ENCODE measurements around the gene CLDN20.
"Not testable (repeated sequence)": the region's sequence is repeated elsewhere in the genome, so short reads cannot be mapped to it uniquely, and the experiment has no call there.

The CLDN20 gene

GRCh38 chr6:155263373-155264063, at the start of gene CLDN20:
TSS of gene CLDN20 (plus strand) at chr6:155264013. CDS start at chr6:155275720, 11,707 bp downstream.
- DNase-seq = no peak

DNA sequence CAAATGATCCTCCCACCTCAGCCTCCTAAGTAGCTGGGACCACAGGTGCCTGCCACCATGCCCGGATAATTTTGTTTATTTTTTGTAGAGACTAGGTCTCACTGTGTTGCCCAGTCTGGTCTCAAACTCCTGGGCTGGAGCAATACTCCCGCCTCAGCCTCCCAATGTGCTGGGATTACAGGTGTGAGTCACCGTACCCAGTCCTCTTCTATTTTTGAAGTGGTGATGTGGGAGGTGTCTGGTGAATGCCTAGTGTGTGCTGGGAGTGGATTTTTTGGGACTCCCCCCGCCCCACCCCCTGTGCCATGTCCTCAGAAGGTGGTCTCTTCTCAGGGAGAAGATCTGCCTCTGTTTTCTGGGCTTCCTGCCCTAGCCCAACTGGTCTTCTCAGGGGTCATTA, 47.9 kb upstream of the CLDN20 start:
- DNase-seq = no peak

DNA sequence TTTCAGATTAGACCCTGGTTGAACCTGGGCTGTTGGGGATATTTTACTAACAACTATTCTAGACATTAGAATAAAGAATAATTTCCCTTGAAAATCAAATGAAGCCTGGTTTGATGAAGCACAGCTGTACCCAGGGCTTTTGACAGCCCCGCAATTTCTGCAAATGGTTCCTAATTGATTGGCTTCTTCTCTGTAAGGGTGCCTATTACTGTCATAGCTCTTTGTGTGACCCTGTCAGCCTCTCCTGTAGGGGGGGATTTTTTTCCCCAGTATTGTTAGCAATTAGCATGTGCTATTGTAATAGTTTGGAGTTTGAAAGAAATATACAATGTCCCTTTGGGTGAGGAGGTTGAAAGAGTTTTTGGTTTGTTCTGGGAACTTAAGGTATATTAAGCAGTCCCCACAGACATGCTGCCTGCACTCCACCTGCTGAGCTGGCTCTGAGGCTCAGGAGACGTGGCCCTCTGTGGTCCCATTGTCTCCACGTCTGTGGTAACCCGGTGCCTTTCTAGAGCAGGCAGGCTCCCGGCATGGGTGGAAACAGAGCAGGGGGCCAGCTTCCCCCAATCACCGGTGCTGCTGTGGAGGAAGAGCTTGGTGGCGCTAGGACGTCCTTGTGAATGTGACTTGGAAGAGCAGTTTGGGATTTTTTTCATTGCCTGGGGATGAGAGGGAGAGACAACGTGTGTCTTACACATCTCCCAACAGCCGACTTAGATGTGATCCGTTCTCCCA, 47.3 kb upstream of the CLDN20 start:
- peak; percentile 94 for DNase-seq

- DNase-seq = not testable (repeated sequence)
Measured at GRCh38 chr6:155218711-155219110, 45.1 kb upstream of the CLDN20 start.

- DNase-seq = no peak
Measured at GRCh38 chr6:155219299-155219698, 44.5 kb upstream of the CLDN20 start.

DNA sequence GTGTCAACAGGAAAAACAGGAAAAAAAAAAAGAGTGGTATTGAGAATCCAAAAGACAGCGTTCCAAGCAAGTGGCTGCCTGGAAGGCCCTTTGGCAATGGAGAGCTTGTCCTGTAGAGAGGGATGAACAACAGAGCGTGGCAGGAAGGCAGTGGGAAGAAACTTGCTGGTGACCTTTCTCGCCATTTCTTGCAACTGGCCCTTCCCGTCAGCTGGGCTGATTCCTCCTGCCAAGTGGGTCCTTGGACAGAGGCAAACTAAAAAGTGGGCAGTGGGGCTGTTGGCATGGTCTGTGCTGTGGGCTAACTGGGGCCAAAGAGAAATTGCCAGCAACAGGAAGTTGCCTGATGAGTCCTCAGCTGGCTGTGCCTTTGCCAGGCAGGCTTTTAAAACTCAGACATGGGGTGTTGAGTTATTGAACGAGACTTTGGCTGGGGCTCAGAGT, 43.9 kb upstream of the CLDN20 start:
- no peak for DNase-seq

DNA sequence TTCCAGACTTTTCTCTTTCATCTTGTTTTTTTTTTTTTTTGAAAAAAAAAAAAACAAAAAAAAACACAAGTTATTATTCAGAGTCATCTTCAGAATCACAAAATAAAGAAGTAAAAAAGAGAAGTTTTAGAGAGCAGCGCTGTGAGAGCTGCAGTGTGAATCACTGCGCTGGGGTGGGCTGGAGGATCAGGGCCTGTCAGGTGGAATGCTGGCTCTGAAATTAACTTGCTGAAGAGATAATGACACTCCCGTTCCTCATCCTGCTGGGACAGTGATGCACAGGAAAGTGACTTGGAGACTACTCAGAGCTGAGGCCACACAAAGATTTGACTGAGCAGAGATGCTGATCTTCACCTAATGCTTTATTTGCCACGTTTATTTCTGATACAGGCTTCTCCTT, 42.7 kb upstream of the CLDN20 start:
- DNase-seq = no peak

DNA sequence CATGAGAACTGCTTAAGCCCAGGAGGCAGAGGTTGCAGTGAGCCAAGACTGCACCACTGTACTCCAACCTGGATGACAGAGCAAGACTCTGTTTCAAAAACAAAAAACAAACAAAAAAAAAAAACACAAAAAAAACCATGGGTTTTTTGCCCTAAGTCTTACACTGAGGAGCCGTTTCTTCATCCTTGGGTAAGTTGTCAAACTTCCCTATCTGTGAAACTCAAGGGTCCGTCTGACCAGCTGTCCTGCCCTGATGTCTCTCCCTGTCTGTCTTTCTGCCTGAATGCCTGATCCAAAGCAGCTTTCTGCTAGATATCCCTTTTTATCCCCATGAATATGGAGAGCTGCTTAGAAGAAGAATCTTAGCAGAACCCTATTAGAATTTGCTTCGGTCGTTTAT, 41.3 kb upstream of the CLDN20 start:
- no peak for DNase-seq

- peak; percentile 78 for DNase-seq
Measured at GRCh38 chr6:155223646-155224451, 40.0 kb upstream of the CLDN20 start.

- peak; percentile 53 for DNase-seq
Measured at GRCh38 chr6:155224618-155225017, 39.2 kb upstream of the CLDN20 start.

GRCh38 chr6:155227046-155227445, 36.8 kb upstream of the CLDN20 start:
- DNase-seq = no peak

DNA sequence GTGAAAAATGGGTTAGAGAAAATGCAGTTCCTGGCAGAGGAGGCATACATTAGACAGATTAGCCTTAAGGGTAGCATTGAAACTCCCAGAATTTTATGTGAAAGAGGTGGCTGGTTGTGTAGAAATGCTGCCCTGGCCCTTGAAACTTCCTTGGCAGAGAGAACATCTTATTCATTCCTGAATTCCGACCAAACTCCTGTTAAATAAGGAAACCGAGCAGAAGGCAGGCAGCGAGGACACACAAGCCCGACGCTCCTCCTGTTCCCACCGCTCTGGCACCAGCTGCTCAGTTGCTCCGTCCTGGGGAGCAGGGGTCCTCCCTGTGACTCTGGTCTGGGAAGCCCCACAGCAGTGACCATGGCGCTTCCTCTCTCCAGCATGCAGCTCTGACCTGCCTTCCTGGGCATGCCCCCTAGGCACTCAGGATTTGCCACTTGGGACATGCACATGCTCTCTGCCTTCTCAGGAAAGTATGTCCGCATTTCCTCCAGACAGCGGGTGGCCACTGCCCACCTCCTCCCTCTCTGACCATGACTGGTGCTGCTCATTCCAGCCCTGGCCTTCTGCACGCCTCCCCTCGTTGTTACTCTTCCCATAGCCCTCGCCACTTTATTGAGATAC, 35.2 kb upstream of the CLDN20 start:
- no peak for DNase-seq

DNA sequence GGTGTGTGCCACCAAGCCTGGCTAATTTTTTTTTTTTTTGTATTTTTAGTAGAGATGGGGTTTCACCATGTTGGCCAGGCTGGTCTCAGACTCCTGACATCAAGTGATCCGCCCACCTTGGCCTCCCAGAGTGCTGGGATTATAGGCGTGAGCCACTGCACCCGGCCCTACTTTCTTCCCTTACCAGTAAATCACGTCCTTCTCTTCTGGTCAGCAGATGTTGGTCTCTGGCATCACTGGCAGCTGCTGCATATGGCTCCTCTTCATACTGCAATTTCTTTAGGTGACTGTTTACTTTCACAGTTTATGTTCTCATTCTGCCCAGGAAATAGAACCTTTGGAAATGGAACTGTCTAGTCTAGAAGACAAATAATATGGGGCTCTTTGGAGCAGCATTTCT, 32.8 kb upstream of the CLDN20 start:
- DNase-seq = not testable (repeated sequence)

GRCh38 chr6:155232848-155233247, 31.0 kb upstream of the CLDN20 start:
- DNase-seq = no peak

DNA sequence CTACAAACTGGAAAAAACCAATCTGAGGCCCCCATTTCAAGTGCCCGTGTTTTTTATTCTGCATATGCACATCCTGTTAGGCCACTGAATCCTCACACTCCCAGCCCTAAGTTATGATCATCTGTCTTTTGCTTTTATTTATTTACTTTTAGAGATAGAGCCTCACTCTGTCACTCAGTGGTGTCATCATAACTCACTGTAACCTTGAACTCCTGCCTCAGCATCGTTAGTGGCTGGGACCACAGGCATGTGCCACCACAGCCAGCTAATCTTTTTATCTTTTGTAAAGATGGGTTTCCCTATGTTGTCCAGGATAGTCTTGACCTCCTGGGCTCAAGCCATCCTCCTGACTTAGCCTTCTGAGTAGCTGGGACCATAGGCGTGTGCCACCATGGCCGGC, 29.6 kb upstream of the CLDN20 start:
- no peak for DNase-seq

DNA sequence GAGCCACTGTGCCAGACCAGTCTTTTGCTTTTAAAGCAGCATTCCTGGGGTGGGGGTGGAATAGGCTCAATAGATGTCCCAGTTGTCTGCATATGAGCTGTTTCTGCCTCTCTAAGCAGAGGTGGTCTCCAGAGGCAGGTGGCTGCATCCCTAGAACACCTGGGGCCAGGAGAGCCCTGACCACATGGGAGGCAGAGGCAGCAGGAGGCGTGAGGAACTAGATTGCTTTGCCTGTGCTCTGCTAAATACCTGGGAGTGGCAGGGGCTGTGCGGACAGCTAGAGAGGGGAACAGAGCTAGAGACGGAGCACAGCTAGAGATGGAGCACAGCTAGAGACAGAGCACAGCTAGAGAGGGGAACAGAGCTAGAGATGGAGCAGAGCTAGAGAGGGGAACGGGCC, 29.1 kb upstream of the CLDN20 start:
- DNase-seq = no peak

DNA sequence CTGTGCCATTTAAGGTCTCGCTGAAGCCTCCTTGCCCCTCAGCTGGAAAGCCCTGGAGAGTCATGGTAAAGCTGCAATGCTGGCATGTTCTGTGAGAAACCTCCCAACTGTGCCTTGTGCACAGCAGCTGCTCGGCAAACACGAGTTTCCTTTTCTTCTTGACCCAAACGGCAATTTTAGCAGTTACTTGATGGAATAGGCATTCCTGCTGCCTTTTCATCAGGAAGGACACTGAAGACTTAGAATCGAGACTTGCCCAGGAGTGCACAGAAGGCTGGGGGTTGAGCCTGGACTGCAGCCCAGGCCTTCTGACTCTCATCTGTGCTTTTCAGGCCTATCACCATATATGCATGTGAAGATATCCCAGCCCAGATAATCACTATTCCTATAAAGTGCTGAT, 28.7 kb upstream of the CLDN20 start:
- DNase-seq = no peak

GRCh38 chr6:155237613-155238012, 26.2 kb upstream of the CLDN20 start:
- DNase-seq = no peak

- DNase-seq = no peak
Measured at GRCh38 chr6:155240905-155241600, 22.8 kb upstream of the CLDN20 start.

DNA sequence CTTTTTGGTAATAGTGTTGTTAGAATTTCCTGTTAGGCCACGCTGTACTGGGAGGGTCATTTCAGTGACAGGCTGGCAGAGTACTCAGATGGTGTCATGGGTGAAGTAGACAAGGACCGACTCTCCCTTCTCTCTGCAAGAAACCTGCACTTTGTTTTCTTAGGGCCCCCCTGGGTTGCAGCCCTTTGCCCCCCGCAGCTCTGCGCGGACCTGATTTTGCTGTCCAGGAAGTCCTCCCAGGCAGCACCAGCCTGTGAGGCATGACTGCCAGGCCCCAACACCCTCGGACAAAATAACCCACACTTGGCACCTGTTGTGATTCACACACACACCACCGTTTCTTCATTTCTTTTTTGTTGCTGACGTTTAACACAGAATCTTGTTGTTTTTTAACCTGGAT, 21.8 kb upstream of the CLDN20 start:
- DNase-seq = no peak

DNA sequence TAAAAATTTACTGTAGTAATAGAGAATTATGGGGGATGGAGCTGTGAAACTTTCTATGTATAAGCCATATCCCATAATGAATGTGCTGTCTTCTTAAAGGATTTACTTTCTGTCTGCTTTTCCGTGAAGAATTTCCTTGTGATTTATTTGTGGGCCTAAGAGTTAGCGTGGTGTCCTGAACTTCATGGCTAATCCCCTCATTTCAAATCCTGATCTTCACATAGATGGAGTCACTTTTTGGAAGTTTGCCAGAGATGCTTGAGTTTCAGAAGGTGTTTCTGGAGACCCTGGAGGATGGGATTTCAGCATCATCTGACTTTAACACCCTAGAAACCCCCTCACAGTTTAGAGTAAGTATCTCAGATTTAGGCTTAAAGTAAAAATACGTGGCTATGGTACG, 19.4 kb upstream of the CLDN20 start:
- DNase-seq = no peak

GRCh38 chr6:155245193-155245592, 18.6 kb upstream of the CLDN20 start:
- DNase-seq = no peak

DNA sequence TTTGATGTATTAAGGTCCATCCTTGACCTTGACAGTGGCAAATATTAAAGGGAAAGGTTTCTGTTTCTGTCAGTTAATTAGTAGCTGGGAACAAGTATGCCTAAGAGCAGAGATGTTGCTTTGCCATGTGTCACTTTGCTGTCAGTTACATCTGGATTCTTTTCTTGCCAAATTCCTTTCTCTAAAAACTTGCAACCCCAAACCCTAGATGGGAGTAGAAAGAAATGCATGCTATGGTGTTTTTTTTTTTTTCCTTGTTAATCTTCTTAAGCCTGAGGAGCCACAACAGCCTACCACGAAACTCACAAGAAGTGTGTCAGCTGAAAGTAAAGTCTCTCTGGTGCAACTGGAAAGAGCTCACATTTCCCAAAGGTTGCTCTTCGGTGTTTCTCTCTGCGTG, 18.0 kb upstream of the CLDN20 start:
- no peak for DNase-seq
